Liver (tissue), 9 donors: ENCODE data around the gene RPS6KA2. TPM values are rescaled to one million over a fixed set of nuclear protein-coding genes. Genes with fewer than 3 reads are reported as not detected.

Experiments used
- DNase-seq: peaks from one replicate; pipeline ENCODE4 v3.0.0-alpha.2; 2017; ENCODE audit warnings: low spot score
- H3K27ac ChIP-seq, 2 donors: one replicate each; pipeline ENCODE4 v1.7.0; 2013; ENCODE audit warnings: inconsistent platforms in 2 of 2, low read length in 2 of 2, control low read depth in 1 of 2, low read depth in 1 of 2, mild to moderate bottlenecking in 1 of 2
- H3K27me3 ChIP-seq, 4 donors: one replicate each; pipeline versions ENCODE4 v1.6.1 to v1.7.0; 2013; ENCODE audit warnings: low read length in 3 of 4, inconsistent platforms in 1 of 4, mild to moderate bottlenecking in 1 of 4, moderate library complexity in 1 of 4; ENCODE audit not compliant: control insufficient read depth in 4 of 4, insufficient read depth in 4 of 4
- H3K36me3 ChIP-seq, 4 donors: one replicate each; pipeline versions ENCODE4 v1.6.1 to v1.7.0; 2013; ENCODE audit warnings: low read length in 3 of 4, mild to moderate bottlenecking in 3 of 4, low read depth in 1 of 4, moderate library complexity in 1 of 4; ENCODE audit not compliant: control insufficient read depth in 4 of 4, insufficient read depth in 3 of 4
- H3K4me1 ChIP-seq, 4 donors: one replicate each; pipeline versions ENCODE4 v1.6.1 to v1.7.0; 2013; ENCODE audit warnings: low read length in 3 of 4, mild to moderate bottlenecking in 3 of 4, moderate library complexity in 1 of 4; ENCODE audit not compliant: control insufficient read depth in 4 of 4, insufficient read depth in 4 of 4
- H3K4me3 ChIP-seq, 3 donors: one replicate each; pipeline versions ENCODE4 v1.6.1 to v1.7.0; 2013; ENCODE audit warnings: low read length in 3 of 3, control low read depth in 1 of 3, low read depth in 1 of 3, mild to moderate bottlenecking in 1 of 3
- H3K9ac ChIP-seq, 2 donors: one replicate each; pipeline ENCODE4 v1.7.0; 2013; ENCODE audit warnings: low read length in 2 of 2, mild to moderate bottlenecking in 2 of 2, moderate library complexity in 2 of 2, control low read depth in 1 of 2, low read depth in 1 of 2
- H3K9me3 ChIP-seq, 4 donors: one replicate each; pipeline versions ENCODE4 v1.6.1 to v1.7.0; 2013; ENCODE audit warnings: low read length in 3 of 4; ENCODE audit not compliant: control insufficient read depth in 4 of 4
- EGR1 ChIP-seq, 2 donors: IDR thresholded peaks; 2 replicates each; pipeline ENCODE4 v1.6.1; 2016 to 2018; ENCODE audit warnings: antibody characterized with exemption in 2 of 2, low read depth in 2 of 2
- FOXA2 ChIP-seq: IDR thresholded peaks from 2 replicates; pipeline ENCODE4 v1.6.1; 2016; ENCODE audit warnings: antibody characterized with exemption
- JUND ChIP-seq, 2 donors: IDR thresholded peaks; 2 replicates each; pipeline ENCODE4 v1.6.1; 2016; ENCODE audit warnings: antibody characterized with exemption in 2 of 2
- RAD21 ChIP-seq, 2 donors: IDR thresholded peaks; 2 replicates each; pipeline ENCODE4 v1.6.1; 2016; ENCODE audit warnings: antibody characterized with exemption in 2 of 2, mild to moderate bottlenecking in 2 of 2
- RXRA ChIP-seq, 2 donors: IDR thresholded peaks; 2 replicates each; pipeline ENCODE4 v1.6.1; 2017 to 2018; ENCODE audit warnings: antibody characterized with exemption in 2 of 2, mild to moderate bottlenecking in 1 of 2
- SP1 ChIP-seq: IDR thresholded peaks from 2 replicates; pipeline ENCODE4 v1.6.1; 2018; ENCODE audit warnings: antibody characterized with exemption, mild to moderate bottlenecking
- WGBS: extraction: QIAGEN DNeasy Blood & Tissue Kit; methylation state at CpG from one replicate; pipeline ENCODE4 v1.1.7; 2013; 5-methylcytosine and 5-hydroxymethylcytosine counted together
- polyA plus RNA-seq, 2 donors: library from polyadenylated mRNA; stranded (reverse) in 1 of 2; unstranded in 1 of 2; fragments of 200-250 nt in 1 of 2; fragments of >200 nt in 1 of 2; fragmentation: Nextera tagmentation in 1 of 2; extraction: Ambion mirVana in 1 of 2; gene quantifications; one replicate each; pipeline versions ENCODE4 v1.2.1 to v1.2.3, GENCODE V29; 2013 to 2015
- total RNA-seq, 2 donors: library from RNA; depleted of rRNA; stranded (reverse); fragments of >200 nt; gene quantifications; one replicate each; pipeline ENCODE4 v1.2.3, GENCODE V29; 2014
- TF ChIP-seq, protein P1 (sequence below): fragments of 150-350 bp; IDR thresholded peaks from 2 replicates; pipeline ENCODE4 v1.5.1; 2017; ENCODE audit warnings: improper control_type of control experiment, low read depth, low read length; ENCODE audit not compliant: missing input control
- TF ChIP-seq, protein P2 (sequence below): IDR thresholded peaks from 2 replicates; pipeline ENCODE4 v1.6.1; 2016; ENCODE audit warnings: antibody characterized with exemption
- TF ChIP-seq, protein P3 (sequence below): IDR thresholded peaks from 2 replicates; pipeline ENCODE4 v1.6.1; 2016; ENCODE audit warnings: antibody characterized with exemption
- donor health status: healthy.
- donor health status: healthy.
- donor health status: healthy.
- donor health status: healthy.
- donor health status: healthy.

The RPS6KA2 gene
- total and polyA plus RNA-seq, 4 donors = 2.5 to 9.0 (median 5.0) TPM

DNA sequence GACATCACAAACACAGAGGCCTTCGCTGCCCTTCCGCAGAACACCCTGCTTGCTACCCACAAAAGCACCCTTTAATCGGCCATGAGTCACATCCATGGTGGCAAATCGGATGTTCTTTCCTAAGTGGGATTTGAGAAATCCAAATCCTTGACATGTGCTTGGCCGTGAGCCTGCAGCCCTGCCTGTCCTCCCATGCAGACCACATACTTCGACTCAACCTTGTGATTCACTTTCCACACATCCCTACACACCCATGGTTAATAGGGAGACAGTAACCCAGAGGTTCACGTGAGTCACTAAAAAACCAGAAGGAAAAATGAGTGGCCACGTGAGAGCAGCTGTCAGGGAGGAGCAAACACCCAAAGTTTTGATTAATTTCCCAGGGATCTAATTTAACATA lies 59.9 kb downstream of the RPS6KA2 start:
- no peaks in the 10 kb centered on the region for H3K27me3 ChIP-seq
- DNase-seq = no peak
- 93% methylated on average over 8 of the region's 8 CpGs for WGBS

DNA sequence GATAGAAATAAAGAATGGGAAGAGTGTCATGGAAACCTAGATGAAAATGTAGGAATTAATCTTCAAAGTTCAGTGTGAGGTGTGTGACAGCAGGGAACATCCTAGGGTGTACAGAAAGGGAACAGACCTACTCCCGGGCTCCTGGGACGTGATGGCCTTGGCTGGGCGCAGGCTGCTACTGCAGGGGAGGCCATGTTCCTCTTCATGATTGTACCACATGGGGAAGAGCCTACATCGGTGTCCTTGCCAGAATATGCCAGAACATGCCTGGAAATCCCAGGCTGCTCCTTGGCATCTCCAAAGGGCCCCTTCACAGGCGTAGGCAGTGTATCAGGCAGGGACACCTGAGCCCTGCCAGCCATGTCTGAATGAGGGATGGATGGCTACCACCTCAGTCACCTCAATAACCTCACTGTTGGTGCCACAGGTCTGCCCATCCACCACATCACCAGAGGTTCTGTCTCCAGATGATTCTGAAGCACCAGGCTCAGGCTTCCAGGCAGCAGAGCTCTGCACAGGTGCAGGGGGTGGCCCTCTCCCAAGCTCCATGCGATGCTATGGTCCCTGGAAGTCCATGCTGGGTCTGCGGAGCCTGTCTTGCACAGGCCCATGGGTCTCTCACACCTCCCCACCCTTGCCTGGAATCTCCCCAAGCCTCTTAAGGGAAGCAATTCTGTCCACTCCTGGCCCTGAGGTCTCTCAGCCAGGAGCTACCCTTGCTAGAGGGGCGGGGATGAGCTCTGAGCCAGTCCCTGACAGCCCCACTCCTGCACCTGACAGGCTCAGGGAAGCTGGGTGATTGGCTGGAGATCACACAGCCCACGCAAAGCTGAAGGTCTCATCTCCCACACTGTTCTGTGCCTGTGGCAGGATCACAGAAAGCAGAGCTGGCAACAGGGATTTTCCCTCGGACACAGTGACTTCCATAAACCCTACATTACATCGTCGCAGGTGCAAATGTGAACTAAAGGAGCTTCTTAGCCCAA lies 60.7 kb downstream of the RPS6KA2 start:
- Histone ChIP-seq H3K9ac (no peak overlapping the region), H3K36me3 (no peaks in the 10 kb centered on the region), H3K4me1 (no peaks in the 10 kb centered on the region), H3K27ac (no peak overlapping the region), H3K9me3 (no peaks in the 10 kb centered on the region), H3K27me3 (no peaks in the 10 kb centered on the region), H3K4me3 (no peak overlapping the region)
- WGBS = 95% methylated on average over 12 of the region's 12 CpGs
- TF ChIP-seq, protein P1, sequence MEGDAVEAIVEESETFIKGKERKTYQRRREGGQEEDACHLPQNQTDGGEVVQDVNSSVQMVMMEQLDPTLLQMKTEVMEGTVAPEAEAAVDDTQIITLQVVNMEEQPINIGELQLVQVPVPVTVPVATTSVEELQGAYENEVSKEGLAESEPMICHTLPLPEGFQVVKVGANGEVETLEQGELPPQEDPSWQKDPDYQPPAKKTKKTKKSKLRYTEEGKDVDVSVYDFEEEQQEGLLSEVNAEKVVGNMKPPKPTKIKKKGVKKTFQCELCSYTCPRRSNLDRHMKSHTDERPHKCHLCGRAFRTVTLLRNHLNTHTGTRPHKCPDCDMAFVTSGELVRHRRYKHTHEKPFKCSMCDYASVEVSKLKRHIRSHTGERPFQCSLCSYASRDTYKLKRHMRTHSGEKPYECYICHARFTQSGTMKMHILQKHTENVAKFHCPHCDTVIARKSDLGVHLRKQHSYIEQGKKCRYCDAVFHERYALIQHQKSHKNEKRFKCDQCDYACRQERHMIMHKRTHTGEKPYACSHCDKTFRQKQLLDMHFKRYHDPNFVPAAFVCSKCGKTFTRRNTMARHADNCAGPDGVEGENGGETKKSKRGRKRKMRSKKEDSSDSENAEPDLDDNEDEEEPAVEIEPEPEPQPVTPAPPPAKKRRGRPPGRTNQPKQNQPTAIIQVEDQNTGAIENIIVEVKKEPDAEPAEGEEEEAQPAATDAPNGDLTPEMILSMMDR = no peak
- TF ChIP-seq SP1 = no peak
- TF ChIP-seq, protein P2, sequence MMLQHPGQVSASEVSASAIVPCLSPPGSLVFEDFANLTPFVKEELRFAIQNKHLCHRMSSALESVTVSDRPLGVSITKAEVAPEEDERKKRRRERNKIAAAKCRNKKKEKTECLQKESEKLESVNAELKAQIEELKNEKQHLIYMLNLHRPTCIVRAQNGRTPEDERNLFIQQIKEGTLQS = no peak
- DNase-seq = no peak

More for the DNA sequence above, 59.9 kb downstream of the RPS6KA2 start:
- H3K9me3 ChIP-seq = no peaks in the 10 kb centered on the region
- TF ChIP-seq, protein P1 = no peak
- TF ChIP-seq, protein P3, sequence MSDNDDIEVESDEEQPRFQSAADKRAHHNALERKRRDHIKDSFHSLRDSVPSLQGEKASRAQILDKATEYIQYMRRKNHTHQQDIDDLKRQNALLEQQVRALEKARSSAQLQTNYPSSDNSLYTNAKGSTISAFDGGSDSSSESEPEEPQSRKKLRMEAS = no peak
- TF ChIP-seq, protein P2 = no peak
- TF ChIP-seq FOXA2 (no peak), RAD21 (IDR thresholded peaks at IDR 0.05) (no peak), JUND (IDR thresholded peaks at IDR 0.05) (no peak), RXRA (IDR thresholded peaks at IDR 0.05) (no peak), EGR1 (IDR thresholded peaks at IDR 0.05; ENCODE audit: low read depth in 2 of 2) (no peak)
- H3K9ac ChIP-seq = no peak overlapping the region
- no peak overlapping the region for H3K4me3 ChIP-seq
- no peaks in the 10 kb centered on the region for H3K36me3 ChIP-seq
- no peaks in the 10 kb centered on the region for H3K4me1 ChIP-seq
- no peak overlapping the region for H3K27ac ChIP-seq
